Psoas muscle (tissue), 8 donors: ENCODE results near the gene CROCC. TPM values are rescaled to one million over a fixed set of nuclear protein-coding genes. Genes with fewer than 3 reads are reported as not detected.

Experiments
- ATAC-seq, 4 donors: fragments of 200-7000 bp; cut with Tn5 transposase; one replicate each; pipeline ENCODE4 v1.9.1; 2020; ENCODE audit warnings: moderate library complexity in 3 of 4, mild to moderate bottlenecking in 2 of 4
- DNase-seq, 2 donors: peaks; one replicate each; pipeline ENCODE4 v3.0.0-alpha.2; 2020
- H3K27ac ChIP-seq: fragments of 200-600 bp; one replicate; pipeline ENCODE4 v1.8.0; 2022
- H3K27me3 ChIP-seq, 3 donors: fragments of 200-600 bp in 1 of 3; one replicate each; pipeline versions ENCODE4 v1.6.1 to v1.8.0; 2013 to 2022; ENCODE audit warnings: low read length in 2 of 3, mild to moderate bottlenecking in 2 of 3, moderate library complexity in 1 of 3; ENCODE audit not compliant: insufficient read depth in 3 of 3
- H3K36me3 ChIP-seq, 2 donors: fragments of 200-600 bp in 1 of 2; one replicate each; pipeline versions ENCODE4 v1.6.1 to v1.8.0; 2013 to 2022; ENCODE audit warnings: low read depth in 1 of 2, mild to moderate bottlenecking in 1 of 2, moderate library complexity in 1 of 2; ENCODE audit not compliant: insufficient read depth in 1 of 2
- H3K4me1 ChIP-seq: fragments of 200-600 bp; one replicate; pipeline ENCODE4 v1.8.0; 2022
- H3K4me3 ChIP-seq: fragments of 200-600 bp; one replicate; pipeline ENCODE4 v1.8.0; 2022; ENCODE audit warnings: mild to moderate bottlenecking
- H3K9me3 ChIP-seq: fragments of 200-600 bp; one replicate; pipeline ENCODE4 v1.8.0; 2022
- WGBS, 3 donors: extraction: QIAGEN DNeasy Blood & Tissue Kit; methylation state at CpG; one replicate each; pipeline versions ENCODE4 v1.1.6 to v1.1.7; 2013; 5-methylcytosine and 5-hydroxymethylcytosine counted together
- intact Hi-C, 2 donors: fragments of 100-400 bp; cut with DNase I; formaldehyde crosslinking; loops; one replicate each; pipeline versions ENCODE4 v1.11.0 to v1.14.2; 2022
- polyA plus RNA-seq, 3 donors: library from polyadenylated mRNA; stranded (reverse); fragments of 200-250 nt; gene quantifications; one replicate each; pipeline ENCODE4 v1.2.3, GENCODE V29; 2013
- total RNA-seq, 4 donors: library from RNA; stranded (reverse); fragmentation: NEBNext Ultra II Directional in 2 of 4; extraction: Animal tissue kit (Norgen Biotek cat#: 25700) in 2 of 4; gene quantifications; one replicate each; pipeline versions ENCODE4 v1.2.1 to v1.2.4, GENCODE V29; 2021 to 2023
- TF ChIP-seq, protein P1 (sequence below): fragments of 200-600 bp; IDR thresholded peaks from one replicate; pipeline ENCODE4 v1.8.0; 2022; ENCODE audit warnings: antibody characterized with exemption
- donor health status: healthy with polysubstance abuse.
- donor health status: DM: no; HTN: no; CAD: no; lungs with moderate emphysema.
- donor health status: Bipolar disorder and iron deficiency.
- donor health status: healthy.
- donor health status: DM: yes; HTN: yes; CAD: no.
- donor health status: DM: no; HTN: no; CAD: no.
- donor health status: DM: no; HTN: no; CAD: no.
- donor health status: DM: yes; HTN: yes; CAD: no.

CROCC gene
- total and polyA plus RNA-seq, 7 donors = 3.1 to 6.5 (median 4.8) TPM

DNA sequence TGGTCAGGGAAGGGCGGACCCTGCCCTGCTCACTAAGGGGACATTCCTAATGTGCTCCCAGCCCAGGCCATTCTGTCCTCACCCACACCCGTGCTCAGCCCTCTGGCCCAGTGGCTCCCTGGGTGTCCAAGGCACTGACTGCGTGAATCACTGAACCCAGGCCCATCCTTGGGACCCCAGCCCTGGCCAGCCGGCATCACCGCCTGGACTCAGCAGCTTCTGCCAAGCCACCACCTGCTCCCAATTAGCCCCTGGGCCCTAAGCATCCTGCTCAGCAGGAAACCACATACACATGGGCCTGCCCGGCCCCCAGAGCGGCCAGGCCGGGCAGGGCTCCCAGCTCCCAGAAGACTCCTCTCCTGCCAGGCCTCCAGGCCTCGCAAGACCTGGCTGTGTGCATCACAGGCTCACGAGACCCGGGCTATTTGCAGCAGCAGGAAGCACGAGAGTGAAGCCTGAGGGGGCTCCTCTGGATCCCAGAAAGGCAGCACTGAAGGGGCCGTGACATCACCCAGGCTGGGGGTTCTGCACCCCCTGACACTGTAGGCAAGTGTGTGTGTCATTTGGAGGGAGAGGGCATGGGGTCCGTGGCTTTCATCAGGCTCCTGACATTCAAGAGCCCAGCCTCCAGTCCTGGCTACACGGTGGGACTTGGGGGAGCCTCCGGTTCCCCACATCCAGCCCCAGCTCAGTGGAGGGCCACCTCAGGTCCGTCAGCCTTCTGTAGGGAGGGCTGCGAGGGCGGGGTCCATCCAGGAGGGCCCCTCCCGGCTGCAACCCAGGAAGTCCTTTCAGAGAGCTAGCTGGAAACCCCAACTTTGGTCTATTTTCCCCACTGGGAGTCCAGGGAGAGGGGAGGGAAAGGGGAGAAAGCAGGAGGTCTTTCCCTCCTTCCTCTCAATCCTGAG is 57.1 kb downstream of the CROCC start:
- H3K4me1 ChIP-seq = no peaks in the 10 kb centered on the region

DNA sequence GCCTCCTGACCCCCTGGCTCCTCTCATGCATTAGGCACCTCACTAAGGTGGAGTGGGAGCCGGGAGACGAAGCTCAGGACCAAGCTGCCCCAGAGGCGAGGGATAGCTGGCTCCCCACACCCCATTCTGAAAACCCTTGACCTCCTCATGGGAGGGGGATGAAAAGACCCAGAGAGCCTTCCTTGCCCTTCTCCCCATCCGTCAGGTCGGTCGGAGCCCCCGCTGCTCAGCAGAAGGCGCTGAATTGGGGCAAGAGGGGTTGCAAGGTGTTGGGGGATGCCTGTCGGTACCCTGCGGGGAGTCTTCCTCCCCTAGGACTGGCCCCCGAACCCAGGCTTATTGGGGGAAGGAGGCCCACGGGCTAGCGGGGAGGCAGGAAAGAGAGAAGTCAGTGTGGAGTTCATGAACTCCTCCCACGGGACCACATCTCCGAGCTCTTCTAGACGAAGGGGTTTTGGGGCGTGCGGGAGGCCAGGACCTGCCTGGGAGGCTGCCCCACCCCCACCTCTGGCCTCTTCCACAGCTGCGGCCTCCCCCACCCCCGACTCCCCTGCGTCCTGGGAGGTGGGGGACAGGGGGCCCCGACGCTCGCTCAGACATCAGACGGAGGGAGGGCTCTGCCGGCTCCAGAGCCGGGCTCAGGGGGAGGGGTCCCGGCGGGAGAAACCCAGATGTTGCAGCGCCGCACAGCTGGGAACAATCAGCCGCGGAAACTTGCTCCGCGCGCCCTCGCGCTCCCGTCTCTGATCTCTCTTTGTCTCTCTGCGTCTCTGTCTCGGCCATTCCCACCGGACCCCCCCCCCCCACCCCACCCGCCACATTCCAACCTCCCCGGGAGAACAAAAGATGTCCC is 58.0 kb downstream of the CROCC start:
- Histone ChIP-seq H3K27me3 (peaks cover 0 to 18% (median 10%) of the 10 kb centered on the region in 3 donors), H3K36me3 (no peaks in the 10 kb centered on the region), H3K27ac (no peak overlapping the region), H3K4me1 (no peaks in the 10 kb centered on the region), H3K4me3 (peak overlapping the region; percentile 55), H3K9me3 (no peaks in the 10 kb centered on the region)
- ATAC-seq (no peak), DNase-seq (no peak)
- intact Hi-C loops = no loop called here
- WGBS, 3 donors = 23 to 26% (median 23%) methylated on average over 38 to 44 of the region's 44 CpGs
- TF ChIP-seq, protein P1, sequence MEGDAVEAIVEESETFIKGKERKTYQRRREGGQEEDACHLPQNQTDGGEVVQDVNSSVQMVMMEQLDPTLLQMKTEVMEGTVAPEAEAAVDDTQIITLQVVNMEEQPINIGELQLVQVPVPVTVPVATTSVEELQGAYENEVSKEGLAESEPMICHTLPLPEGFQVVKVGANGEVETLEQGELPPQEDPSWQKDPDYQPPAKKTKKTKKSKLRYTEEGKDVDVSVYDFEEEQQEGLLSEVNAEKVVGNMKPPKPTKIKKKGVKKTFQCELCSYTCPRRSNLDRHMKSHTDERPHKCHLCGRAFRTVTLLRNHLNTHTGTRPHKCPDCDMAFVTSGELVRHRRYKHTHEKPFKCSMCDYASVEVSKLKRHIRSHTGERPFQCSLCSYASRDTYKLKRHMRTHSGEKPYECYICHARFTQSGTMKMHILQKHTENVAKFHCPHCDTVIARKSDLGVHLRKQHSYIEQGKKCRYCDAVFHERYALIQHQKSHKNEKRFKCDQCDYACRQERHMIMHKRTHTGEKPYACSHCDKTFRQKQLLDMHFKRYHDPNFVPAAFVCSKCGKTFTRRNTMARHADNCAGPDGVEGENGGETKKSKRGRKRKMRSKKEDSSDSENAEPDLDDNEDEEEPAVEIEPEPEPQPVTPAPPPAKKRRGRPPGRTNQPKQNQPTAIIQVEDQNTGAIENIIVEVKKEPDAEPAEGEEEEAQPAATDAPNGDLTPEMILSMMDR = no peak

More for the DNA sequence above, 57.1 kb downstream of the CROCC start:
- peaks cover 0 to 18% (median 10%) of the 10 kb centered on the region in 3 donors for H3K27me3 ChIP-seq
- H3K27ac ChIP-seq = no peak overlapping the region
- 61 to 70% (median 65%) methylated on average over 18 to 20 of the region's 20 CpGs for WGBS, 3 donors
- no peaks in the 10 kb centered on the region for H3K9me3 ChIP-seq
- ATAC-seq (peak in 3 of 4 donors; percentile 33 to 41 (median 35)), DNase-seq (peak; percentile 76 to 77)
- peak overlapping the region; percentile 55 for H3K4me3 ChIP-seq
- TF ChIP-seq, protein P1 = no peak
- no peaks in the 10 kb centered on the region for H3K36me3 ChIP-seq
- intact Hi-C loops = no loop called here

- TF ChIP-seq, protein P1 = no peak
- no peaks in the 10 kb centered on the region for H3K9me3 ChIP-seq
- 10 to 25% (median 13%) methylated on average over 14 to 53 of the region's 53 CpGs for WGBS, 3 donors
- intact Hi-C loops = no loop called here
- no peak for ATAC-seq
- H3K4me3 ChIP-seq = peak within 1 kb of the TSS; percentile 55
- peak in 1 of 2 donors; percentile 53 for DNase-seq
- no peaks in the 10 kb centered on the region for H3K4me1 ChIP-seq
- no peak within 1 kb of the TSS for H3K27ac ChIP-seq
- peaks cover 0 to 18% (median 10%) of the 10 kb centered on the region in 3 donors for H3K27me3 ChIP-seq
- H3K36me3 ChIP-seq = peaks cover 0 to 3% of the 10 kb centered on the region in 2 donors
Measured at GRCh38 chr1:16980473-16981268, 58.9 kb downstream of the CROCC start, which contains the start of gene MFAP2. Gene MFAP2 (minus strand): TSS chr1:16980620. CDS start chr1:16978273, 2,347 bp downstream.

- no peaks in the 10 kb centered on the region for H3K9me3 ChIP-seq
- no peak for ATAC-seq
- H3K27me3 ChIP-seq = peaks cover 0 to 18% (median 10%) of the 10 kb centered on the region in 3 donors
- peaks cover 4 to 9% of the 10 kb centered on the region in 2 donors for H3K36me3 ChIP-seq
- no peaks in the 10 kb centered on the region for H3K4me1 ChIP-seq
- intact Hi-C loops = no loop called here
- no peak overlapping the region for H3K4me3 ChIP-seq
- no peak overlapping the region for H3K27ac ChIP-seq
- DNase-seq = no peak
- TF ChIP-seq, protein P1 = no peak
- 86 to 94% (median 90%) methylated on average over 10 of the region's 10 CpGs for WGBS, 3 donors
Measured at GRCh38 chr1:16981269-16981849, 59.6 kb downstream of the CROCC start.
